ENCODE results near the gene RBM47. TPM values are rescaled to one million over a fixed set of nuclear protein-coding genes. Genes with fewer than 3 reads are reported as not detected.

The RBM47 gene
- total and polyA plus RNA-seq, 9 of the 15 experiments (the other 6 are each of a cell fraction or from before 2014, with no cell fraction given), result 1.4 to 6.4 (median 3.3) TPM

- TF ChIP-seq ZNF395 (CRISPR knock-in tag; IDR thresholded peaks at IDR 0.05) (peak; percentile 78), ZNF644 (tag; IDR thresholded peaks at IDR 0.05; ENCODE audit: low read depth) (peak; percentile 50; the same call in 1 of the 2 replicates), RCOR1 (IDR thresholded peaks at IDR 0.05; ENCODE audit: borderline replicate concordance in 1 of 2, low read depth in 2 of 2, low read length in 2 of 2) (peak; percentile 97 to 100), SIX5 (IDR thresholded peaks at IDR 0.05; ENCODE audit: borderline replicate concordance in 1 of 2, insufficient read depth in 1 of 2, low read depth in 1 of 2, low read length in 2 of 2) (no peak), JUN (IDR thresholded peaks at IDR 0.05; ENCODE audit: borderline replicate concordance, low read depth, low read length) (peak; percentile 72), JUN (CRISPR knock-in tag; IDR thresholded peaks at IDR 0.05; ENCODE audit: borderline replicate concordance) (peak; percentile 54; the same call in 1 of the 2 replicates), PCBP1 (IDR thresholded peaks at IDR 0.05; ENCODE audit: low read depth, low read length, poor library complexity, severe bottlenecking) (no peak), SMARCE1 (IDR thresholded peaks at IDR 0.05) (peak; percentile 90; the same call in 1 of the 2 replicates), SPI1 (IDR thresholded peaks at IDR 0.05; ENCODE audit: borderline replicate concordance, low read depth, low read length) (peak; percentile 100), CREB1 (IDR thresholded peaks at IDR 0.05) (no peak), CREB1 (CRISPR knock-in tag; IDR thresholded peaks at IDR 0.05) (no peak), SMARCA4 (IDR thresholded peaks at IDR 0.05) (peak; percentile 79; the same call in 1 of the 2 replicates), ZNF398 (CRISPR knock-in tag; IDR thresholded peaks at IDR 0.05) (no peak), ELF2 (CRISPR knock-in tag; IDR thresholded peaks at IDR 0.05) (peak; percentile 36; the same call in 1 of the 2 replicates), YY1 (IDR thresholded peaks at IDR 0.05; ENCODE audit: borderline replicate concordance in 1 of 3, control insufficient read depth in 1 of 3, extremely low read depth in 1 of 3, insufficient read depth in 3 of 3, insufficient read length in 1 of 3, insufficient replicate concordance in 2 of 3, low read depth in 1 of 3, low read length in 2 of 3) (peak in 2 of 3 experiments; percentile 75 to 80), NEUROD1 (IDR thresholded peaks at IDR 0.05; ENCODE audit: borderline replicate concordance, low read depth, low read length, partially characterized antibody) (peak; percentile 64), SRF (CRISPR knock-in tag; IDR thresholded peaks at IDR 0.05) (no peak), ZBTB49 (CRISPR knock-in tag; IDR thresholded peaks at IDR 0.05; ENCODE audit: borderline replicate concordance) (no peak), JUNB (CRISPR knock-in tag; conservative IDR thresholded peaks at IDR 0.05) (0 out of 2 replicates have a peak, but pooled peaks have one; percentile 32), MXI1 (IDR thresholded peaks at IDR 0.05; ENCODE audit: low read depth, low read length) (no peak)
Measured at GRCh38 chr4:40621592-40622512, 7.8 kb downstream of the RBM47 start (continued).
